Right atrium auricular region (tissue), 2 donors: ENCODE results near the gene AAGAB. TPM values are rescaled to one million over a fixed set of nuclear protein-coding genes. Genes with fewer than 3 reads are reported as not detected.

Source experiments
- DNase-seq: peaks from one replicate; pipeline ENCODE4 v3.0.0-alpha.2; 2019; ENCODE audit warnings: low spot score
- H3K27ac ChIP-seq, 2 donors: fragments of 200-600 bp; sonication (generic); 1 replicate in 1 of 2; 2 replicates in 1 of 2; pipeline ENCODE4 v1.5.1; 2016 to 2019
- H3K27me3 ChIP-seq, 2 donors: fragments of 200-600 bp; sonication (generic); one replicate each; pipeline versions ENCODE4 v1.5.1 to v1.6.0; 2017 to 2019
- H3K36me3 ChIP-seq: fragments of 200-600 bp; sonication (generic); one replicate; pipeline ENCODE4 v1.5.1; 2016
- H3K4me1 ChIP-seq, 2 donors: fragments of 200-600 bp; sonication (generic); one replicate each; pipeline versions ENCODE4 v1.5.1 to v1.6.0; 2017 to 2019
- H3K4me3 ChIP-seq, 2 donors: fragments of 200-600 bp; sonication (generic); 1 replicate in 1 of 2; 2 replicates in 1 of 2; pipeline ENCODE4 v1.5.1; 2017 to 2019; ENCODE audit warnings: mild to moderate bottlenecking in 1 of 2, moderate library complexity in 1 of 2
- H3K9me3 ChIP-seq, 2 donors: fragments of 200-600 bp; sonication (generic); one replicate each; pipeline ENCODE4 v1.5.1; 2019
- CTCF ChIP-seq, 2 donors: fragments of 200-600 bp; sonication (generic); IDR thresholded peaks; one replicate each; pipeline ENCODE4 v1.5.1; 2019; ENCODE audit warnings: antibody characterized with exemption in 2 of 2
- total RNA-seq, 2 donors: library from RNA; depleted of rRNA; stranded (reverse); fragments of >200 nt; gene quantifications; one replicate each; pipeline ENCODE4 v1.1.0, GENCODE V29; 2016

Gene AAGAB
- total RNA-seq, 2 donors from 2014 or later: 12.6 to 20.4 TPM

GRCh38 chr15:67224889-67225288 lies 29.6 kb downstream of the AAGAB start:
- Histone ChIP-seq H3K27ac (no peak overlapping the region), H3K9me3 (no peaks in the 10 kb centered on the region), H3K36me3 (no peaks in the 10 kb centered on the region), H3K27me3 (no peaks in the 10 kb centered on the region), H3K4me3 (no peak overlapping the region), H3K4me1 (no peaks in the 10 kb centered on the region)
- no peak for TF ChIP-seq CTCF (IDR thresholded peaks at IDR 0.05)
- no peak for DNase-seq

GRCh38 chr15:67219288-67219687 lies 35.2 kb downstream of the AAGAB start:
- TF ChIP-seq CTCF (IDR thresholded peaks at IDR 0.05): no peak
- H3K27ac ChIP-seq: no peak overlapping the region

GRCh38 chr15:67218428-67218827 lies 36.0 kb downstream of the AAGAB start:
- no peaks in the 10 kb centered on the region for H3K27me3 ChIP-seq
- H3K4me3 ChIP-seq: no peak overlapping the region
- DNase-seq: no peak
- H3K4me1 ChIP-seq: no peaks in the 10 kb centered on the region
- no peak for TF ChIP-seq CTCF (IDR thresholded peaks at IDR 0.05)
- no peaks in the 10 kb centered on the region for H3K9me3 ChIP-seq
- no peak overlapping the region for H3K27ac ChIP-seq
- H3K36me3 ChIP-seq: no peaks in the 10 kb centered on the region

More at GRCh38 chr15:67219288-67219687, 35.2 kb downstream of the AAGAB start:
- Histone ChIP-seq H3K27me3 (no peaks in the 10 kb centered on the region), H3K36me3 (no peaks in the 10 kb centered on the region), H3K4me1 (no peaks in the 10 kb centered on the region), H3K9me3 (no peaks in the 10 kb centered on the region), H3K4me3 (no peak overlapping the region)
- no peak for DNase-seq

- Histone ChIP-seq H3K4me3 (no peak overlapping the region), H3K27ac (no peak overlapping the region), H3K27me3 (no peaks in the 10 kb centered on the region), H3K9me3 (no peaks in the 10 kb centered on the region), H3K36me3 (no peaks in the 10 kb centered on the region), H3K4me1 (no peaks in the 10 kb centered on the region)
- no peak for DNase-seq
- no peak for TF ChIP-seq CTCF (IDR thresholded peaks at IDR 0.05)
These were observed 37.6 kb downstream of the AAGAB start for GRCh38 chr15:67216859-67217258.

- Histone ChIP-seq H3K27ac (no peak overlapping the region), H3K4me3 (no peak overlapping the region), H3K27me3 (no peaks in the 10 kb centered on the region), H3K4me1 (no peaks in the 10 kb centered on the region), H3K9me3 (no peaks in the 10 kb centered on the region), H3K36me3 (no peaks in the 10 kb centered on the region)
- no peak for TF ChIP-seq CTCF (IDR thresholded peaks at IDR 0.05)
- no peak for DNase-seq
These were observed 39.4 kb downstream of the AAGAB start for GRCh38 chr15:67215102-67215501.

- H3K27me3 ChIP-seq: no peaks in the 10 kb centered on the region
- H3K27ac ChIP-seq: no peak overlapping the region
- no peak for DNase-seq
- H3K4me3 ChIP-seq: no peak overlapping the region
- peaks cover 7% of the 10 kb centered on the region for H3K36me3 ChIP-seq
- H3K4me1 ChIP-seq: no peaks in the 10 kb centered on the region
- TF ChIP-seq CTCF (IDR thresholded peaks at IDR 0.05): no peak
- H3K9me3 ChIP-seq: no peaks in the 10 kb centered on the region
These were observed 41.6 kb downstream of the AAGAB start for GRCh38 chr15:67212684-67213367.
